ENCODE results near the gene DMXL2. TPM values are rescaled to one million over a fixed set of nuclear protein-coding genes. Genes with fewer than 3 reads are reported as not detected.

DMXL2 gene
- total RNA-seq, 2 experiments from 2014 or later: 4.2 to 4.8 TPM

GRCh38 chr15:51588966-51589365, 33.6 kb downstream of the DMXL2 start:
- no peak for TF ChIP-seq CTCF (IDR thresholded peaks at IDR 0.05)
- ATAC-seq: no peak
- DNase-seq: no peak
- Mint-ChIP-seq H3K27ac (no peak overlapping the region), H3K27me3 (no peaks in the 10 kb centered on the region), H3K9me3 (peaks cover 7% of the 10 kb centered on the region), H3K36me3 (ENCODE audit: low read depth) (peaks cover 6% of the 10 kb centered on the region), H3K4me3 (no peak overlapping the region), H3K4me1 (ENCODE audit: low read depth) (no peaks in the 10 kb centered on the region)
- CTCF ChIA-PET: no interaction called here
- POLR2A ChIA-PET: no interaction called here
- intact Hi-C loops (cut with micrococcal nuclease): no loop called here

- no peak overlapping the region for H3K27ac Mint-ChIP-seq
- POLR2A ChIA-PET: no interaction called here
- no peak for TF ChIP-seq CTCF (IDR thresholded peaks at IDR 0.05)
- H3K9me3 Mint-ChIP-seq: peaks cover 8% of the 10 kb centered on the region
- ATAC-seq (no peak), DNase-seq (no peak)
- intact Hi-C loops (cut with micrococcal nuclease): no loop called here
- no peaks in the 10 kb centered on the region for H3K27me3 Mint-ChIP-seq
- no peaks in the 10 kb centered on the region for H3K4me1 Mint-ChIP-seq (ENCODE audit: low read depth)
- no peak overlapping the region for H3K4me3 Mint-ChIP-seq
- peaks cover 2% of the 10 kb centered on the region for H3K36me3 Mint-ChIP-seq (ENCODE audit: low read depth)
- CTCF ChIA-PET: no interaction called here
Measured at GRCh38 chr15:51585986-51586385, 36.6 kb downstream of the DMXL2 start.

GRCh38 chr15:51580982-51581381, 41.6 kb downstream of the DMXL2 start:
- Mint-ChIP-seq H3K27me3 (no peaks in the 10 kb centered on the region), H3K4me3 (no peak overlapping the region), H3K4me1 (ENCODE audit: low read depth) (no peaks in the 10 kb centered on the region), H3K36me3 (ENCODE audit: low read depth) (no peaks in the 10 kb centered on the region), H3K27ac (no peak overlapping the region), H3K9me3 (peaks cover 5% of the 10 kb centered on the region)
- no peak for DNase-seq
- ChIA-PET POLR2A (no interaction called here), CTCF (interaction anchor here (1.4 kb wide), 1 partner anchor 69 kb away, joined by 4 read pairs; no protein-coding TSS in a partner anchor)
- intact Hi-C loops (cut with micrococcal nuclease): no loop called here
- ATAC-seq: no peak
- no peak for TF ChIP-seq CTCF (IDR thresholded peaks at IDR 0.05)

- Mint-ChIP-seq H3K27ac (no peak overlapping the region), H3K4me3 (no peak overlapping the region), H3K9me3 (peaks cover 5% of the 10 kb centered on the region), H3K36me3 (ENCODE audit: low read depth) (no peaks in the 10 kb centered on the region), H3K4me1 (ENCODE audit: low read depth) (no peaks in the 10 kb centered on the region), H3K27me3 (no peaks in the 10 kb centered on the region)
- ChIA-PET POLR2A (no interaction called here), CTCF (interaction anchor here (1.4 kb wide), 1 partner anchor 70 kb away, joined by 4 read pairs; no protein-coding TSS in a partner anchor)
- ATAC-seq (no peak), DNase-seq (no peak)
- intact Hi-C loops (cut with micrococcal nuclease): no loop called here
- TF ChIP-seq CTCF (IDR thresholded peaks at IDR 0.05): no peak
Measured at GRCh38 chr15:51580385-51580784, 42.2 kb downstream of the DMXL2 start.

- Mint-ChIP-seq H3K27ac (no peak overlapping the region), H3K4me1 (ENCODE audit: low read depth) (no peaks in the 10 kb centered on the region), H3K9me3 (peaks cover 5% of the 10 kb centered on the region), H3K36me3 (ENCODE audit: low read depth) (peaks cover 2% of the 10 kb centered on the region), H3K27me3 (no peaks in the 10 kb centered on the region), H3K4me3 (no peak overlapping the region)
- POLR2A ChIA-PET: no interaction called here
- intact Hi-C loops (cut with micrococcal nuclease): no loop called here
- ATAC-seq (no peak), DNase-seq (no peak)
- TF ChIP-seq CTCF (IDR thresholded peaks at IDR 0.05): no peak
- CTCF ChIA-PET: no interaction called here
Measured at GRCh38 chr15:51579012-51579411, 43.6 kb downstream of the DMXL2 start.

Data from activated CD8-positive, alpha-beta T cell treated with anti-CD3 and anti-CD28 coated beads for 36 hours (primary cell).